HepG2 (cell line): ENCODE measurements around the gene PRR19.

Source experiments
- ARNTL ChIP-seq: sonication (generic); formaldehyde crosslinking; IDR thresholded peaks from 2 replicates; pipeline ENCODE4 v1.4.0; 2020; ENCODE audit warnings: mild to moderate bottlenecking, missing genetic modification reagents
- HMG20B ChIP-seq: conservative IDR thresholded peaks from 2 replicates; pipeline ENCODE4 v1.6.1; 2016; ENCODE audit warnings: missing genetic modification reagents, missing compliant biosample characterization
- MTA1 ChIP-seq: sonication (generic); formaldehyde crosslinking; IDR thresholded peaks from 2 replicates; pipeline ENCODE4 v1.4.0; 2020; ENCODE audit warnings: missing genetic modification reagents, mild to moderate bottlenecking, borderline replicate concordance
- PAX8 ChIP-seq: sonication (generic); formaldehyde crosslinking; IDR thresholded peaks from 2 replicates; pipeline ENCODE4 v1.8.0; 2022; ENCODE audit warnings: mild to moderate bottlenecking, missing genetic modification reagents, borderline replicate concordance
- POLR2AphosphoS2 ChIP-seq: IDR thresholded peaks from 2 replicates; pipeline ENCODE4 v1.6.1; 2011; ENCODE audit warnings: low read depth, low read length, improper control_type of control experiment
- ZNF124 ChIP-seq: sonication (generic); formaldehyde crosslinking; IDR thresholded peaks from 2 replicates; pipeline ENCODE4 v1.4.0; 2020; ENCODE audit warnings: missing genetic modification reagents
- ZNF274 ChIP-seq: sonication (generic); formaldehyde crosslinking; IDR thresholded peaks from 2 replicates; pipeline ENCODE4 v1.5.1; 2020; ENCODE audit warnings: mild to moderate bottlenecking, missing genetic modification reagents
- ZNF773 ChIP-seq: sonication (generic); formaldehyde crosslinking; IDR thresholded peaks from 2 replicates; pipeline ENCODE4 v1.4.0; 2020; ENCODE audit warnings: missing genetic modification reagents, borderline replicate concordance
- TF ChIP-seq, protein P1 (sequence below): sonication (generic); formaldehyde crosslinking; IDR thresholded peaks from 2 replicates; pipeline ENCODE4 v1.4.0; 2020; ENCODE audit warnings: missing genetic modification reagents, borderline replicate concordance
- TF ChIP-seq, protein P2 (sequence below): sonication (generic); formaldehyde crosslinking; IDR thresholded peaks from 2 replicates; pipeline ENCODE4 v1.5.0; 2020; ENCODE audit warnings: mild to moderate bottlenecking, missing genetic modification reagents, moderate library complexity

DNA sequence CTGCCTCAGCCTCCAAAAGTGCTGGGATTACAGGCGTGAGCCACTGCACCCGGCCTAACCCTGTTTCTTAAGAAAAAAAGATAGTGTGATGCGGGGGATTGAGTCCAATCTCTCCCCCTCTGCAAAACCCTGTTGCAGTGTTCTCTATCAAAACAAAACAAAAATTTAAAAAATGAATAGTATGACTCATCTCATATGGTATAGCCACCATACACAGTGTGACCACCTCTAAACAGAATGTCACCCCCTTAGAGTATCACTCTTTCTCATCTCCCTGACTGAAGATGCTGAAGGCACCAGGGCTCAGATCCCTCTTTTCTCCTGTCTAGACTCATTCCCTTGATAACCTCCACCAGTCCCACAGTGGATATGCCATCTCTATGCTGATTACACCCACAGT, 40.2 kb upstream of the PRR19 start:
- TF ChIP-seq ZNF124 (CRISPR knock-in tag) (no peak), POLR2AphosphoS2 (no peak), MTA1 (CRISPR knock-in tag) (no peak), PAX8 (CRISPR knock-in tag) (no peak), ZNF773 (CRISPR knock-in tag) (no peak), HMG20B (CRISPR knock-in tag) (no peak), ZNF274 (CRISPR knock-in tag) (no peak), ARNTL (no peak)
- TF ChIP-seq, protein P1, sequence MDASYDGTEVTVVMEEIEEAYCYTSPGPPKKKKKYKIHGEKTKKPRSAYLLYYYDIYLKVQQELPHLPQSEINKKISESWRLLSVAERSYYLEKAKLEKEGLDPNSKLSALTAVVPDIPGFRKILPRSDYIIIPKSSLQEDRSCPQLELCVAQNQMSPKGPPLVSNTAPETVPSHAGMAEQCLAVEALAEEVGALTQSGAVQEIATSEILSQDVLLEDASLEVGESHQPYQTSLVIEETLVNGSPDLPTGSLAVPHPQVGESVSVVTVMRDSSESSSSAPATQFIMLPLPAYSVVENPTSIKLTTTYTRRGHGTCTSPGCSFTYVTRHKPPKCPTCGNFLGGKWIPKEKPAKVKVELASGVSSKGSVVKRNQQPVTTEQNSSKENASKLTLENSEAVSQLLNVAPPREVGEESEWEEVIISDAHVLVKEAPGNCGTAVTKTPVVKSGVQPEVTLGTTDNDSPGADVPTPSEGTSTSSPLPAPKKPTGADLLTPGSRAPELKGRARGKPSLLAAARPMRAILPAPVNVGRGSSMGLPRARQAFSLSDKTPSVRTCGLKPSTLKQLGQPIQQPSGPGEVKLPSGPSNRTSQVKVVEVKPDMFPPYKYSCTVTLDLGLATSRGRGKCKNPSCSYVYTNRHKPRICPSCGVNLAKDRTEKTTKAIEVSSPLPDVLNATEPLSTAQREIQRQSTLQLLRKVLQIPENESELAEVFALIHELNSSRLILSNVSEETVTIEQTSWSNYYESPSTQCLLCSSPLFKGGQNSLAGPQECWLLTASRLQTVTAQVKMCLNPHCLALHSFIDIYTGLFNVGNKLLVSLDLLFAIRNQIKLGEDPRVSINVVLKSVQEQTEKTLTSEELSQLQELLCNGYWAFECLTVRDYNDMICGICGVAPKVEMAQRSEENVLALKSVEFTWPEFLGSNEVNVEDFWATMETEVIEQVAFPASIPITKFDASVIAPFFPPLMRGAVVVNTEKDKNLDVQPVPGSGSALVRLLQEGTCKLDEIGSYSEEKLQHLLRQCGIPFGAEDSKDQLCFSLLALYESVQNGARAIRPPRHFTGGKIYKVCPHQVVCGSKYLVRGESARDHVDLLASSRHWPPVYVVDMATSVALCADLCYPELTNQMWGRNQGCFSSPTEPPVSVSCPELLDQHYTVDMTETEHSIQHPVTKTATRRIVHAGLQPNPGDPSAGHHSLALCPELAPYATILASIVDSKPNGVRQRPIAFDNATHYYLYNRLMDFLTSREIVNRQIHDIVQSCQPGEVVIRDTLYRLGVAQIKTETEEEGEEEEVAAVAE (CRISPR knock-in tag) = no peak
- TF ChIP-seq, protein P2, sequence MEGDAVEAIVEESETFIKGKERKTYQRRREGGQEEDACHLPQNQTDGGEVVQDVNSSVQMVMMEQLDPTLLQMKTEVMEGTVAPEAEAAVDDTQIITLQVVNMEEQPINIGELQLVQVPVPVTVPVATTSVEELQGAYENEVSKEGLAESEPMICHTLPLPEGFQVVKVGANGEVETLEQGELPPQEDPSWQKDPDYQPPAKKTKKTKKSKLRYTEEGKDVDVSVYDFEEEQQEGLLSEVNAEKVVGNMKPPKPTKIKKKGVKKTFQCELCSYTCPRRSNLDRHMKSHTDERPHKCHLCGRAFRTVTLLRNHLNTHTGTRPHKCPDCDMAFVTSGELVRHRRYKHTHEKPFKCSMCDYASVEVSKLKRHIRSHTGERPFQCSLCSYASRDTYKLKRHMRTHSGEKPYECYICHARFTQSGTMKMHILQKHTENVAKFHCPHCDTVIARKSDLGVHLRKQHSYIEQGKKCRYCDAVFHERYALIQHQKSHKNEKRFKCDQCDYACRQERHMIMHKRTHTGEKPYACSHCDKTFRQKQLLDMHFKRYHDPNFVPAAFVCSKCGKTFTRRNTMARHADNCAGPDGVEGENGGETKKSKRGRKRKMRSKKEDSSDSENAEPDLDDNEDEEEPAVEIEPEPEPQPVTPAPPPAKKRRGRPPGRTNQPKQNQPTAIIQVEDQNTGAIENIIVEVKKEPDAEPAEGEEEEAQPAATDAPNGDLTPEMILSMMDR (CRISPR knock-in tag) = no peak
